Middle frontal gyrus (tissue), 1 donor: ENCODE measurements around the gene OR10V1.

Experiments
- DNase-seq: peaks from one replicate; pipeline ENCODE4 v3.0.0-alpha.2; 2015; ENCODE audit warnings: low spot score; ENCODE audit errors: extremely low spot score

OR10V1 gene, protein sequence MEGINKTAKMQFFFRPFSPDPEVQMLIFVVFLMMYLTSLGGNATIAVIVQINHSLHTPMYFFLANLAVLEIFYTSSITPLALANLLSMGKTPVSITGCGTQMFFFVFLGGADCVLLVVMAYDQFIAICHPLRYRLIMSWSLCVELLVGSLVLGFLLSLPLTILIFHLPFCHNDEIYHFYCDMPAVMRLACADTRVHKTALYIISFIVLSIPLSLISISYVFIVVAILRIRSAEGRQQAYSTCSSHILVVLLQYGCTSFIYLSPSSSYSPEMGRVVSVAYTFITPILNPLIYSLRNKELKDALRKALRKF

DNA sequence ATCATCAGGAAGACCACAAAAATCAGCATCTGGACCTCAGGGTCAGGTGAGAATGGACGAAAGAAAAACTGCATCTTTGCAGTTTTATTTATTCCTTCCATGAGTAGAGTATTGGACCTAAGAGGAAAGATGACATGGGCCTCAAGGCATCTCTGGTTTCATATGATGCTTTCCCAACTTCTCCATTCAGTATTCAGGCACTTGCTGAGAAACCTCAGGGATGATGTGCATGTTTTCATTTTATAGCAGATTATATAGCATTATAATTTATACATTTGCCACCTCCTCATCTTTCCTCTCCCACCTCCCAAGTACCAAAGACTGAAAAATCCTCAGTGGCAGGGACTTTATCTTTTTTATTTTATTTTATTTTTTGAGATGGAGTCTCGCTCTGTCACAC is at the start of gene OR10V1:
Gene OR10V1, minus strand, starts transcription at position 101 of the 400 bp plus-strand sequence. Its CDS starts 0 bp downstream, at position 101.
- no peak for DNase-seq

DNA sequence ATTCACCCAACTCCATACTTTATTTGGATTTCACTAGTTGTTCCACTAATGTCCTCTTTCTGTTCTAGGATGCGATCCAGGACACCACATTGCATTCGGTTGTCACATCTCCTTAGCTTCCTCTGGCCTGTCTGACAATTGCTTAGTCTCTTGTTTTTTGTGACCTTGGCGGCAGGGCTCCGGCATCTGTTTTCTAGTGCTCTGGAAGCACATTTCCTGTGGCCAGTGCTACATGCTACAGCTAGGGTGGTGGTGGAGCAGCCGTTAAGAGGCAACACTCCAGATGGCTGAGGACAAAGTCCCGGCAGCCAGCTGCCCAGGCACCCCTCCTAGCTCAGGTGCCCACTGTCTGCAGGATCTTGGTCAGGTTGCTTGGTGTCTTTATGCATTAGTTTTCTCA is 48.3 kb upstream of the OR10V1 start:
- no peak for DNase-seq

DNA sequence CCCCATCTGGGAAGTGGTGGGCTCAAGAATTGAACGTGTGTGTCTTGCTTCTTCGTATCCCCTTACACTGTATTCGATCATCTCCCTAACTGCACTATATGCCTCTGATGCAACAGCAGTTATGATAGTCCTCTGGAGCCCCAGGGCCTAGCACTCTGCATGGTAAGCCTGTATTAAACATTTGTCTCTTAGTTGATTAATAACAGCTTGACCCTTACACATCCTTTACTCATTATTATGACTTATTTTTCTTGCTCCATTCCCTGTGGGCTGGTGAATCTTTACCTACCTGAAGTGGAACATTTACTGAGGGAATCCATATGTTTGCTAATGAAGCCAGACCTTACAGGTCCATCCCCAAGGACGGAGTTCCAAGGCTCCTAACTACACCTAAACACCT is 47.1 kb upstream of the OR10V1 start:
- no peak for DNase-seq

DNA sequence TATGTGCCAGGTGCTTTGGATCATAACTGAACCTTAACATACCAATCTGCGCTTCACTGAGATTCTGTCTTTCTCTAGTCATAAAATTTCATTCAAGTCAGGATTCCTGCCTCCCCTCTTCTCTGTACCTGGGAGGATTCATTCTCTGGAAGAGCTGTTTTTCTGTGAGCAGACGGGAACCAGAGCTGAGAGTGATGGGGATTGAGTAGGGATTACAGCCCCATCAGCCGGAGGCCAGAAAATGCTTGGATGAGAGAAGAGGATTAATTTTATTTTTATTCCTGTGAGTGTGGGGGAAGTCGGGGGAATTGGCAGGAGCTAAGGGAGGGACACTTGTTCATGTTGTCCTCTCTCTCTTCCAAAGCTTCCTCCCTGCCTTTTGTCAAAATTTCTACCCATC is 46.3 kb upstream of the OR10V1 start:
- no peak for DNase-seq

DNA sequence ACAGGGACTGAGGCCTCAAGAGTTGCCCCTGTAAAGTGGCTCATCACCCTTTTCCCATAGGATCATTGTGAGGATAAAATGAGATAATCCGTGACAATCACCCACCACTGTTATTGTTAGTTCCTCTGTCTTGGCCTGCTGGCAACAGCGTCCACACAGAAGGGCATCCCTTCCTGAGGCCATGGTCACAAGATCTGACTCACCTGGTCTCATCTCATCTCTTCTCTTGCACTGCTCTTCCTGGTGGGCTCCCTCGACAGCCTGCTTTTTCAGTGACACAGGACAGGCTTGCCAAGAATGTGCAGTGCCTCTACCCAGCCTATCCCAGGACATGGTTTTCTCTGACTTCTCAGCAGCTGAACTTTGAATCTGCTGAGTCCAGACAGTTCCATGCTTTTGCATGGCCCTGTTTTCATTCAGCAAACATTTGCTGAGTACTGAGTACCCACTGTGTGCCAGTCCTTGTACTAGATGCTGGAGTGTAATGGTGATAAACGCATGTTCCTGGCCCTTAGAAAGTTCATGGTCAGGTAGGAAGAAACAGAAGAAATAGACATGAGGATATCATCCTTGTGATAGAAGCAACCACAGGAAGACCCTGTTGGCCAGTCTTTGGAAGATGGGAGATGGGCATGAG is 44.9 kb upstream of the OR10V1 start:
- no peak for DNase-seq

DNA sequence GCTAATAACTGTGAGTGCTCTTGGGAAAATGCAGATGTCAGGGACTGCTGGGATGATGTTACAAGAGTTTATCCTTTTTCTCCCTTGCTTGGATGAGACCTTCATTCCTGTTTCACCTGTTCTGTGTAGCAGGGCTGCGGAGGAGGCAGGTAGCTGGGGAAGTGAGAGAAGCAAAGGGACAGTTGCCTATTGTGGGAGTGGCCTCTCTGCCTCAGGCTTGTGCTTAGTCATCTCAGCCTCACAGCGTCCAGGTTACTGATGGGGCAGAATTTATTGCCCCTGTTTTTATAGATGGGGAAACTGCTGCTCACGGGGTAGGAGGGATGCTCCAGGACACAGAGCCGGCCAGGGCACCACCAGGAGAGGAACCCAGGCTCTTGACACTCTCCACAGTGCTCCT is 43.2 kb upstream of the OR10V1 start:
- no peak for DNase-seq

DNA sequence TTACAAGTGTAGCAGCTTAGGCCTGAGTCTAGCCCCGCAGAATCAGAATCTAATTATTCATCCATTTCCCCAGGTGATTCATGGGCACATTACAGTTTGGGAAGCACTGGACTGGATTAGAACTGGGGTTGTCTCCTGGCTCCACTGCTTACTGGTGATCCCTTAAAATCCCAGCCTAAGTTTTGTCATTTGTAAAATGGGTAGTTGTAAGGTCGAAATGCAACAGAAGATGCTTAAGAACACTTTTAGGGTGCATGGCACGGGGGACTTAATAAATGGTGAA is 42.9 kb upstream of the OR10V1 start:
- DNase-seq, result no peak

DNA sequence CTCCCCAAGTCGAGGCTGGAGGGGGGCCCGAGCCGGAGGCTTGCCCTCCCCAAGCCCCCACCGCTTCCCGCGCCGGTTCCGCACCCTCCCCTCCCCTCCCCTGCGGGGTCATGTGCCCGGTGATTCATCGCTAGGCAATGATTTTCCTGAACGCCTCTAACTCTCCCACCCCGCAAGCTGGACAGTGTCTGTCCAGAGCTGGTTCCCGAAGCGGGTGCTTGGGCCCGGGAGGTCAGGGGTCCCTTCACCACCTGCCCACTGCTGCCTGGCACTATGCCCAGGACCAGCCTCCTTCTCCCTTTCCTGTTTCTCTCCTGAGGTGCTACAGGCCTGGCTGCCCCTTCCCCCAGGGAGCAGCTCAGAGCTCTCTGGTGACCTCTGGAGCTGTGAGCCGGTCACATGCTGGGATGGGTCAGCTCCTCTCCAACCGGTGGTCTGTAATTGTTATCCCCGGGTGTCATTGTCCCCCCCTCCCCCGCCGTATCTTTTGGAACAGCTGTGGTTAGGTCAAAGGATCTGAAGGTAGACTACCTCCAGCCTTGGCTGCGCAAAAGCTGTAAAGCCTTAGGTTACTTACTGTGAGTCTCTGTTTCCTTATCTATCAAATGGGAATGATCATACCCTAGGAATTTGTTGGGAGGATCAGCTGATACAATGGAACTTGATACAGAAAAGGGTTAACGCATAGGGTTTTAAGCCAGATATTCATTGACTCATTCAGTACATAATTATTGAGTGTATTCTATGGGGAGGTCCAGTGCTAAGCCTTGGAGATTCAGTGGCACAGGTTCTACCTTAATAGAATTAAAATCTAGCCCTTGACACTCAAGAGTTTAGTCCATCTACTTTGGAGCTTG is 42.3 kb upstream of the OR10V1 start:
- DNase-seq, result no peak

DNA sequence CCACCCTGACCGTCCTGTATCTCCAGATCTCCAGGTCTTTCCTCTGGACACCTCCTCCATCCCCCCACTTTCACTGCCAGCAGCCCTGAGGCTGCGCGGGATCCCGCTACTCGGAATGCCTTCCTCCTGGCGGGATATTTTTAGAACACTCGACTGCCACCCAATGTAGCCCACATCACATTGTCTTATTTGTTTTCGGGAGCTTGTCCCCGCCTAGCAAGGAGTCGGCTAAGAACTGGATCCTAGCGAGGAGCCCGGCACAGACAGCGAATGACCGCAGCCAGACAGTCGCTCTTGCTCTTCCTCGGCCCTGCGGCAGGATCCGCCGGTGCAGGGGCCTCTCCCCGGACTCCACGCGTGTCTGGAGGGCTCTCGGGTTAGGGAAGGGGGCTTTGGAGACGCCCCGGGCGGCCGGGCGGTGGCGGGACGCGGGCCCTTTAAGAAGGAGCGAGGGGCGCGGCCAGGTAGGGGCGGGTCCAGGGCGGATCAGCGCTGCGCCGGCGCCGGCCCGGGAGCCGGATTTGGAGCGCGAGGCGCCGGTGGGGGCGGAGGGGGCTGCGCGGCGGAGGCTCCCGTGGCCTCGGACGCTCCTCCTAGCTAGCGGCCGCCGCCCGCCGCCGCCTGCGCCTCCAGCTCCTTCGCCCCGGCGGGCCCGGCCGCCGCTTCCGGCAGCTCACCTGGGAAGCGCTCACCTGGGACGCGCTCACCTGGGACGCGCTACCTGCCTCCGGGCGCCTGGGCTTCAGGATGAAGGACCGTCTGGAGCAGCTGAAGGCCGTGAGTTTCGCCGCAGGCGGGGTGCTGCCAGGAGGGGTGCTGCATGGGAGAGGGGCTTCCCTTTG is 41.4 kb upstream of the OR10V1 start, which contains the start of gene STX3:
Gene STX3, plus strand, starts transcription at position 518 of the 842 bp plus-strand sequence. Its CDS starts 230 bp downstream, at position 748.
- no peak for DNase-seq

DNA sequence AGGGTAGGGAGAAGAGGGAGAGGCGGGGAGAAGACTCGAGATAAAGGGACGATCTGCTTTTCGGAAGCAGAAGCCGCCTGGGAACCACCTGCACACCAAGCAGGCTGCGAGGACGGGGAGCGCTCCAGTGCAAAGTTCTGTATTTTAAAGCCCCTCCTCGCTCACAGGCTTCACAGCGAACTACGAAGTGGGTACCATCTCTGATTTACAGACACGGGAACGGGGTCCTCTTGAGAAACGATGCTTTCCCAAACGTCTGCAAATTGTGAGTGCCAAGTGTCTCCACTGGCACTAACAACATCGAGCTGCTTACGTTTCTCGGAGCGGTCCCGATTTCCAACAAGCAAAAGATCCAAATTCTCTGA is 40.8 kb upstream of the OR10V1 start:
- DNase-seq, result no peak

DNA sequence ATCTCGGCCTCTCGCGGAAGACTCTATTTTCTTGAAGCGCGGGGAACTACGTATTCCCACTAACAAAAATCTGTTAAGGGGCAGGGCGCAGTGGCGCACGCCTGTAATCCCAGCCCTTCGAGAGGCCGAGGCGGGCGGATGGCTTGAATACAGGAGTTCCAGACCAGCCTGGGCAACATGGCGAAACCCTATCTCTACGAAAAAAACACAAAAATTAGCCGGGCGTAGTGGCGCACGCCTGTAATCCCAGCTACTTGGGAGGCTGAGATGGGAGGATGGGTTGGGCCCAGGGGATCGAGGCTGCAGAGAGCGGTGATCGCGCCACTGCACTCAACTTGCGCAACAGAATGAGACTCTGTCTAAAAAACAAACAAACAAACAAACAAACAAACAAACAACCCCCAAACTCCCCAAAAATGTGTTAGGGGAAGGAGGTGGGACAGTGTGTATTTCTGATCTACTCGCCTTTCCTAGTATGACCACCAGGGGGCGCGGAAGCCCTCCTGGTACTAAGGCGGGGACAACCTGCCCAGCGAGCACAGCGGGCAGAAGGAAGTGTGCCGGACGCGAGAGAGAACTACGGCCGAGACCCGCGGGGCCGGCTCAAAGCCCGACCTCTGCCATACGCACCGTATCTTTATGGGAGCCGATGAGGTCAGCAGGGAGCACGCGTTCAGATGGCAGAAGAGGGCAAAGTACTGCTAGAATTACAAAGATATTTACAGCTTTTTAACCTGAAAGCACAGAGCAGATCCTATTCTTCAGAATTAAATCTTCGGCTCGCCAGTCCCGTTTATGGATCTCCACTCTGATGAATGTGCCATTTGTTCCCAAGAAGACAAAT is 40.2 kb upstream of the OR10V1 start:
- peak; percentile 75 for DNase-seq

DNA sequence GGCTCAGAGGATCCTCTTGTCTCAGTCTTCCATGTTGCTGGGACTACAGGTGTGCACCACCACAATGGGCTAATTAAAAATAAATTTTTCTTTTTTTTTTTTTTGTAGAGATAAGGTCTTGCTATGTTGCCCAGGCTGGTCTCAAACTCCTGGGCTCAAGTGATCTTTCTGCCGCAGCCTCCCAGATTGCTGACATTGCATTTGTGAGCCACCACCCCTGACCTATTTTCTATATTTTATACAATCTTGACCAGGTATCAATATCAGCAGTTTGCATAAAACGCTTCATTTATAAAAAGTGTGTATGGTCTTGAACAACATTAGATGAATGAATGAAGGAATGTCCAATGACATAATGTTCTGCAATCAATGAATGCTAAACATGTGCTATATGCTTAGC is 32.5 kb upstream of the OR10V1 start:
- DNase-seq, result no peak

DNA sequence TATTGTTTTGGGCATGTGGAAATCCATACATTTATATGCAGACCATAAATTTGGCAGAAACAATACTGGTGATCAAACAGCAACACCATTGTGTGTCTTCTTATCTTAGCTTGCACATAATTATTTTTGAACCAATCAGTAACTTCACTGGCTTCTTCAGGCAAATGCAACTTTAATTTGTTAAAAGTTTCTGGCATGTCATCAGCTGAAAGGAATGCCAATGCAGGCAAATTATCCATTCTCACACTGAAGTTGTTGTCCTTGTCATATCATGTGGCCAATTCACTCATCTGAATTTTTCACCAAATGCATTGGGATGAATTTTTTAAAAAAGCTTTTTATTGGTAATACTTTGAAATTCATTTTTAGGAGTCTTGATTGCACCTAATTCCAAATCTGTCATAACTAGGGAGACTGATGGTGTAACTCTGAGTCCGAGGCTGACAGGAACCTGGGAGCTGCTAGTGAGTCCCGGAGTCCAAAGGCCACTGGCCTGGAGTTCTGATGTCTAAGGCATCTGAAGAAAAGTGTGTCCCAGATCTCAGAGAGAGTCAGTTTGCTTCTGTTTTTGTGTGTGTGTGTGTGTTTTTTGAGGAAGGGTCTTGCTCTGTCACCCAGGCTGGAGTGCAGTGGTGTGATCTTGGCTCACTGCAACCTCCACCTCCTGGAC is 17.4 kb upstream of the OR10V1 start:
- DNase-seq, result no peak

DNA sequence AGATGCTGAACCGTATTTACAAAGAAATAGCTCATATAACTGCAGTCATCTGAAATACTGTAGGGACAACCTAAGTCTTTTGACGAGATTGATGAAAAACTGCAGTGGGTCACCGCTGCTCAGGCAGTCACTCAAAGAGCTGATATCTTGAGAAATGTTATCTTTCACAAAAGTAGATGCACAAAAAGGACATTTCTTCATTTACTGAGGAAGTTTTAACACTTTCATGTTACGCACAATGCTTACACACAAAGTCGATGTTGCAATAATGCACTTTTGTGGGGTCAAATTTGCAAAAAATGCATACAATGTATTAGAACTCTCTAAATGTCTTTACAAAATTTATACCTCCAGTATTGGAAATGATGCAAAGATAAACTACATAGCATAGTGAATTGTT is 16.2 kb upstream of the OR10V1 start:
- no peak for DNase-seq

DNA sequence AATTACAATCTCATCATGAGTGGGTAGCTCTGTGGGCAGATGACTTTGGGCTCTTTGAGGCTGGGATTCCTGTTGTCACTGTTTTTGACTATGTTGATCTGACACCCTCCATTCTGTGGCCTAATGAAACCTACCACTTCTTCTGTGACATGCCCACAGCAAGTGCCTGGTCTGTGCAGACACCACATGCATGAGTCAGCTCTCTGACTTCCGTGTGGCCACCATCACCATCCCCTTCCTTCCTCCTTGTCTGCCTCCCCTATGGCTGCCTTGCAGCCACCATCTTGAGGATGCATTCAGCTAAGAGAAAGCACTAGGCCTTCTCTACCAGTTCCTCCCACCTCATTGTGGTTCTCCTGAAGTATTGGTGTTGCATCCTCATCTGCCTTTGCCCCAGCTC is 15.3 kb upstream of the OR10V1 start:
- DNase-seq, result no peak

DNA sequence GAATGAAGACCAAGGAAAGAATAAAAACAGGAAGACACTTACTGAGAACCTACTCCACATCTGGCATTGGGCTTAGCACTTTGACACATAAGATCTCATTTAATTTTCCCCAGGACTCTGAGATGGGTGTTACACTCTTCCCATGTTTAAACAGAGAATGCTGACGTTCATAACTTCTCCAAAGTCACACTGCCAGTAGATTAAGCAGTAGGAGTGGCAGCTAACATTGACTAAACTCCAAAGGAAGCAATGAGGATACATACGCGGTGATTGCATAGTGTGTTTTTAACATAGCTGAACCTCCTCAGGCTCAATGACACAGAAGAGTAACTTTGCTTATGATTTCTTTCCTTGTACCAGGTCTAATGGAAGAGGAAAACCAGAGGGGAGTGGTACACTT is 14.5 kb upstream of the OR10V1 start:
- no peak for DNase-seq

DNA sequence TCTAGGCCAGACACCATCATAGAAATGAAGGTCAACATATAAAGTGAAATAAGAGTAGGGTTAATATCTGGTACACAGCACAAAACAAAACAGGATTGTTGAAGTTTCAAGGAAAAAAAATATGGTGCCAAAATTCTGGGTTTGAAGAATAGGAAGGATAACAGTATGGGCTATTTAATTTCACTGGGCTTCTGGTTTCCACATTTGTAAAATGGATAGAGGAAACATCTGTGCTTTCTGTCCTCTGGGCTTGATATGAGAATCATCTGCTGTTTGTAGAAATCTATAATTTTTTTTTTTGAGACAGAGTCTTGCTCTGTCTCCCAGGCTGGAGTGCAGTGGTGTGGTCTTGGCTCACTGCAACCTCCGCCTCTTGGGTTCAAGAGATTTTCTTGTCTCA is 13.8 kb upstream of the OR10V1 start:
- no peak for DNase-seq

DNA sequence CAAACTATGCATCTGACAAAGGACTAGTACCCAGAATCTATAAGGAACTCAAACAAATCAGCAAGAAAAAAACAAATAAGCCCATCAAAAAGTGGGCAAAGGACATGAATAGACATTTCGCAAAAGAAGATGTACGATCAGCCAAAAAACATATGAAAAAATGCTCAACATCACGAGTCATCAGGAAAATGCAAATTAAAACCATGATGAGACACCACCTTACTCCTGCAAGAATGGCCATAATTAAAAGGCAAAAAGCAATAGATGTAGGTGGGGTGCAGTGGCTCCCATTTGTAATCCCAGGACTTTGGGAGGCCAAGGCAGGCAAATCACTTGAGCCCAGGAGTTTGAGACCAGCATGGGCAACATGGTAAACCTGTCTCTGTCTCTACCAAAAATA is 10.4 kb upstream of the OR10V1 start:
- no peak for DNase-seq

DNA sequence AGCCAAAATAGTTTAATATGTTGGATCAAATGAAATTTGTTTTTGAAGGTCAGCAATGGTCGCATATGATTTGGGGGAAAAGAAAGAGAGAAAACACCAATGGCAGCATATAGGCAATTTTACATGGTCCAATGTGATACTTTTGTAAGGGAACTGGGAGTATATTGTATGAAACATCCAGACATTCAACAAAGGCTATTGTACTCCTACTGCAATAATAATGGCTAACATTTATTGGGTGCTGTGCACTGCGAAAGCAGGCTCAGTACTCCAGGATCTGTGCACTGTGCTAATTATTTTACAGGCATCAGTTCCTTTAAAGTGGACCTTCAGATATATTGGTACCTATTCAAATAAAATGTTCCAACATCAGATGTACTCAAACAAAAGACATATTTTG is 5.9 kb upstream of the OR10V1 start:
- DNase-seq, result no peak

DNA sequence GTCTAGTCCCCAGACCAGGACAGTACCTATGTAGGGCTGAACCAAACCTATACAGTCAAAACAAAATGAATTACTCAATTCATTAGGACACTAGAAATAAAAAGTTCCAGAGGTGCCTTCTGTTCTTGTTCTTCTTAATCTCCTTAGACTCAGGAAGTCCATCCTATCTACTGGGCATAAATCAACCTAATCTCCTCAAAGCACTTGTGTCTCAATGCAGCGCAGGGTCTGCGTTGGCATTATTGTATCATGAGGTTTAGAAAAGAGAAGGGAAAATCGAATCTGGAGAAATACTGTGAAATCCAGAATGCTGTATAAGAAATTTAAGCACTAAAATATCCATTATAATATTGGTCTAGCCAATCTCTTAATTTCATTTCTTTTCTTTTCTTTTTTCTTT is 2.4 kb upstream of the OR10V1 start:
- no peak for DNase-seq
